Cerebellar cortex (tissue), 1 donor: ENCODE measurements around the gene LINS1.
"Not testable (repeated sequence)": the region's sequence is repeated elsewhere in the genome, so short reads cannot be mapped to it uniquely, and the experiment has no call there.

ENCODE experiments used
- DNase-seq: peaks from one replicate; pipeline ENCODE4 v3.0.0-alpha.2; 2015; ENCODE audit warnings: low spot score

Gene LINS1

GRCh38 chr15:100602823-100603393 is 924 bp upstream of the LINS1 start:
- DNase-seq: peak; percentile 5

DNA sequence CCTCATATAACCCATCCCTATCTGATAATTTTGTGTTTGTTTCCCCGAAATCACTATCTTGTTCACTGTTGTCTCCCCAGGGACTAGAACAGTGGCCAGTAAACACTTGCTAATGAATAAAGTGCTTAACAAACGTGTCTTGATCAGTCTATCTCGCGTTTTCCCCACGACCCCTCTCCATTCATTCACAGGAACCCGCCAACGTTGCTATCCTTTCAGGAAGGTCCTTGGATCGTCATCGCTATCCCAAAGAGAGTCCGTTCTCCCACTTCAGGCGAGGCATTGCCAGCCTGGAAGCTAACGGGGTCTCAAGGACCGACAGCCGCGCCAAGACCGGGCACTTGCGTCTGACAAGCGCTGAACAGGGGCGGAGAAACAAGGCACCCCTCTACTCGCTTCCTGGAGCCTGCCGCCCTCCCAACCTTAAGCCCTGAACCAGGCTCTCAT is 344 bp downstream of the LINS1 start:
- DNase-seq: no peak

DNA sequence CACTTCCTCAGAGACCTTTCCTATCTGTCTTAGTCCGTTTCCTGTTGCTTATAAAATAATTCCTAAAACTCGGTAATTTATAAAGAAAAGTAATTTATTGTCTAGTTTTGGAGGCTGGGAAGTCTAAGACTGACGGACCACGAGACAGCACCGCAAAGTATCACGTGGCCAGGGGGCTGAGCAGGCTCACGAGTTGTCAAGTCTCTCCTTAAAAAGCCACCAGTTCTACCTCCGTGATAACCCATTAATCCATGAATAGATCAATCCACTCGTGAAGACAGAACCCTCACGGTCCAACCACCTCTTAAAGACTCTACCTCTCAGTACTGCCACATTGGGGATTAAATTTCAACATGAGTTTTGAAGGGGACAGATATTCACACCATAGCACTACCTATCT is 821 bp downstream of the LINS1 start:
- peak; percentile 11 for DNase-seq

DNA sequence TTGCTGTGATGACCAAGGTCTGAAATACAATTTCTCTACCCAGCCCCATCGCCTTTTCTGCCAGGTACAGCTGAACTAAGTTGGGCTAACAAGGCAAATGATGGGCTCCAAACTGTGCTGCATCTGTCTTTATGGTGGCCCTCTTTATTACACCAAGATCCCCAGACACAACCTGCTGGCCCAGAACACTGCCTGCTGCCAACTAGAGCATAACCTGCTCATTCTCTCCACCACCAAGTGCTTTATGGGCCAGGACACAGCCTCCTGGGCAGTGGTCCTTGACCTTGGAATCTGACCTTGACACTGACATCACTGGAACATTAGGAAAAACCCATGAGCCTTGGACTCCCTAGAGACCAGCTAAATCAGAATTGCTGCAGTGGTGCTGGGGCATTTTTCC is 3.3 kb downstream of the LINS1 start:
- DNase-seq: no peak

- no peak for DNase-seq
Measured at GRCh38 chr15:100597862-100598261, 4.1 kb downstream of the LINS1 start.

- no peak for DNase-seq
Measured at GRCh38 chr15:100596792-100597191, 5.2 kb downstream of the LINS1 start.

GRCh38 chr15:100595964-100596363 is 6.0 kb downstream of the LINS1 start:
- no peak for DNase-seq

GRCh38 chr15:100593431-100593830 is 8.6 kb downstream of the LINS1 start:
- no peak for DNase-seq

DNA sequence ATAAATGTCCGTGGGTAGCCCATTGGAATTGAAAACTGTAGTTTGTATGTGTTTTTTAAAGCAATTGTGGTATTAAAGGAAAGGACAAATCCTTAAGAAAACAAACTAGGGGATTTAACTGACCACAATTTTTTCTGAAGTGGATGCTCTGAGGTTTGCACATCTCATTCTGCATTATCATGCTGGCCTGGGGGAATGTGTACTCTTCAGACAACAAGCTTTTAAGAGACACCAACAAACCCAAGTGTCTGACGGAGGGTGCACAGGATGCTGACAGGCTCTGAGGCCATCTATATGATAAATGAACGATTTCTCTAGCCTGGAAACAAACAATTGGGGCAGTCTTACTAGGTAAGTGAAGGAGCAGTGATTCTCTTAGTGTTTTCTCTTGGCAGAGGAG is 9.1 kb downstream of the LINS1 start:
- DNase-seq: no peak

GRCh38 chr15:100591835-100592234 is 10.1 kb downstream of the LINS1 start:
- no peak for DNase-seq

GRCh38 chr15:100591163-100591562 is 10.8 kb downstream of the LINS1 start:
- not testable (repeated sequence) for DNase-seq

- DNase-seq: no peak
Measured at GRCh38 chr15:100588638-100589242, 13.2 kb downstream of the LINS1 start.

DNA sequence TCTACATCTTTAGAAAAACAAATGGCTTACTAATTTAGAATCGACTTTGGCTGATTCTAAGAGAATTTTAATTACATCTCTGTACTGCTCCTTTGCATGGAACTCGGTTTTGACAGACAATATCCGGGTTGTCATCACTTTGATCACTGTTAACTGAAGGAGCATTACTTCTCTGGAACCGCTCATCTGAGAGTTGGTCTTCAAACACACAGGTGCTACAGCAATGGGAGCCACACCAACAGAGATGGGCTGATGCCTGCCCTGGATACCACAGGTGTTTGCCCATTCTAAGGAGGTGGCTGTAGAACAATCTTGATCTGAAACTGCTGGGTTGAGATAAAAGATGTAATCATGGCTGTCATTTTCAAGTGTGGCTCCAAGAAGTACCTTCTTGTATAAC is 21.6 kb downstream of the LINS1 start:
- no peak for DNase-seq

DNA sequence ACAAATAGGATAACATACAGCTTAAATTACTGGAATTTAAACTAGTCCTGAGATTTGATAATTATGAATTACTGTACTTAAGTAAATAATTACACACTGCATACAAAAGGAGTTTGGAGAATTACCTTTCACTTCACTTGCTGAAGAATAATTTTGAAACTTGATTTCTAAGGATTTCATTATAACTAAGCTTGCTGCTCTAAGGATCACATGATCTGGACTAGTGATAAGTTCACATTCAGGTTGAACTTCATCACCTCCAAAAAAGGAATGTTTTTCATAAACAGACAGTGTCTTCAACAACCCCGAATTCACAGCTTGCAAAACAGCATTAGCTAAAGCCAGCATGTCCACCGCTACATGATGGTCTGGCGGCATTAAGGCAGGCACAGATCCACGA is 28.5 kb downstream of the LINS1 start:
- no peak for DNase-seq

GRCh38 chr15:100572362-100572983 is 29.5 kb downstream of the LINS1 start:
- DNase-seq: peak; percentile 31

- no peak for DNase-seq
Measured at GRCh38 chr15:100571592-100572167, 30.3 kb downstream of the LINS1 start.

- no peak for DNase-seq
Measured at GRCh38 chr15:100570735-100571313, 31.2 kb downstream of the LINS1 start.

- DNase-seq: no peak
Measured at GRCh38 chr15:100570275-100570674, 31.7 kb downstream of the LINS1 start.

- no peak for DNase-seq
Measured at GRCh38 chr15:100569391-100569790, 32.6 kb downstream of the LINS1 start.

- DNase-seq: no peak
Measured at GRCh38 chr15:100566850-100567628, 34.9 kb downstream of the LINS1 start.

DNA sequence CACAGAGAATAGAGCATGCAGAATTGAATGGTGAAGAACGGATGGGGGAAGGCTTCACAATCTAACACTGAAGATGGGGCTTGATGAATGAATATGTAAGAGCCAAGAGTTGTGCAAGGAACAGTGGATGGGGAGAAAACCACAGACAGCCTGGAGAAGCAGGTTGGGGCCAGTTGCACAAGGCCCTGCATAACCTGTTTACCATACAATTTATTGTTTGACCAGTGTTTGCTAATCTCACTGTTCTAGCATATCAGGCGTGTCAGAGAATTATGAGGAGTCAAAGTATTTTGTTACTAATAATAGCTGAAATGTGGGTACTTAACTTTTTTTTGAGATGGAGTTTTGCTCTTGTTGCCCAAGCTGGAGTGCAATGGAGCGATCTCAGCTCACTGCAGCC is 36.4 kb downstream of the LINS1 start:
- DNase-seq: no peak

DNA sequence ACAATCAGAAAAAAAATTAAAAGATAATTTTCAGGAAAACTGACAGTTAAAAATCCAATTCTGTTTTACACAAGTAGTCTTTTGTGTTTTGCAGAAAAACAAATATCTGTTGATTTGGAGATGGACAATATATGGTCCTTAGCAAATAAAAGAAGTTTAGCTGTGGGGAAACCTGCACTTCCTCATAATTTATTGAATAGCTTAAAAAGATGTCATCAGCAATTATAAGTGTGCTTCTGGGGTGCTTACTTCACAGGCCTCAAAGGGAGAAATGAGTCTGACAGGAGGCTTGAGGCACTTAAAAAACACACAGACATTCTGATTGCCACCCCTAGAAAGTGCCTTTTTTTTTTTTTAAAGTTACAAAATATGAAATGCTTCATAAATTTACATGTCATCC is 41.7 kb downstream of the LINS1 start:
- DNase-seq: no peak
